ENCODE results near the gene TENM3.

The TENM3 gene

GRCh38 chr4:182644683-182645050, 401.5 kb downstream of the TENM3 start:
- no peak for DNase-seq

GRCh38 chr4:182645511-182645910, 402.3 kb downstream of the TENM3 start:
- no peak for DNase-seq

- no peak for DNase-seq
Observed at GRCh38 chr4:182647646-182648300, 404.6 kb downstream of the TENM3 start.

GRCh38 chr4:182648766-182649165, 405.6 kb downstream of the TENM3 start:
- no peak for DNase-seq

GRCh38 chr4:182649698-182650477, 406.7 kb downstream of the TENM3 start:
- DNase-seq, result no peak

GRCh38 chr4:182653596-182653995, 410.4 kb downstream of the TENM3 start:
- DNase-seq, result no peak

GRCh38 chr4:182655340-182655739, 412.1 kb downstream of the TENM3 start:
- no peak for DNase-seq

GRCh38 chr4:182662551-182662950, 419.3 kb downstream of the TENM3 start:
- no peak for DNase-seq

- DNase-seq, result no peak
Observed at GRCh38 chr4:182671231-182671630, 428.0 kb downstream of the TENM3 start.

- DNase-seq, result no peak
Observed at GRCh38 chr4:182671749-182672148, 428.5 kb downstream of the TENM3 start.

GRCh38 chr4:182678590-182678989, 435.4 kb downstream of the TENM3 start:
- no peak for DNase-seq

- no peak for DNase-seq
Observed at GRCh38 chr4:182679533-182679932, 436.3 kb downstream of the TENM3 start.

GRCh38 chr4:182680234-182680653, 437.0 kb downstream of the TENM3 start:
- no peak for DNase-seq

- no peak for DNase-seq
Observed at GRCh38 chr4:182683661-182684060, 440.5 kb downstream of the TENM3 start.

- DNase-seq, result no peak
Observed at GRCh38 chr4:182684796-182685195, 441.6 kb downstream of the TENM3 start.

- DNase-seq, result no peak
Observed at GRCh38 chr4:182688081-182688480, 444.9 kb downstream of the TENM3 start.

- no peak for DNase-seq
Observed at GRCh38 chr4:182694551-182694950, 451.3 kb downstream of the TENM3 start.

- DNase-seq, result no peak
Observed at GRCh38 chr4:182695009-182695408, 451.8 kb downstream of the TENM3 start.

GRCh38 chr4:182695842-182696241, 452.6 kb downstream of the TENM3 start:
- DNase-seq, result no peak

GRCh38 chr4:182697094-182697493, 453.9 kb downstream of the TENM3 start:
- DNase-seq, result no peak

- no peak for DNase-seq
Observed at GRCh38 chr4:182698212-182698611, 455.0 kb downstream of the TENM3 start.

- DNase-seq, result no peak
Observed at GRCh38 chr4:182699201-182699600, 456.0 kb downstream of the TENM3 start.

- no peak for DNase-seq
Observed at GRCh38 chr4:182699795-182700194, 456.6 kb downstream of the TENM3 start.

GRCh38 chr4:182700362-182701160, 457.4 kb downstream of the TENM3 start:
- no peak for DNase-seq

Measured in stimulated activated CD4-positive, alpha-beta T cell treated with anti-CD3 and anti-CD28 coated beads, Interleukin-15, amount 100 ng/mL, for 24 hours (primary cell).